Adrenal gland (tissue), 12 donors: ENCODE measurements around the gene CLMN. TPM values are rescaled to one million over a fixed set of nuclear protein-coding genes. Genes with fewer than 3 reads are reported as not detected.

Experiments used
- DNase-seq, 7 donors: peaks; one replicate each; pipeline ENCODE4 v3.0.0-alpha.2; 2019 to 2020
- H3K27ac ChIP-seq, 5 donors: fragments of 200-600 bp; sonication (generic) in 4 of 5; 1 replicate in 3 of 5; 2 replicates in 2 of 5; pipeline versions ENCODE4 v1.5.1 to v1.8.0; 2016 to 2020; ENCODE audit warnings: mild to moderate bottlenecking in 1 of 5
- H3K27me3 ChIP-seq: fragments of 200-600 bp; 2 replicates; pipeline ENCODE4 v1.8.0; 2021
- H3K36me3 ChIP-seq, 2 donors: fragments of 200-600 bp; replicated peaks in 1 of 2; 1 replicate in 1 of 2; 2 replicates in 1 of 2; pipeline versions ENCODE4 v1.5.1 to v1.8.0; 2018 to 2022
- H3K4me1 ChIP-seq, 2 donors: fragments of 200-600 bp; replicated peaks in 1 of 2; 1 replicate in 1 of 2; 2 replicates in 1 of 2; pipeline versions ENCODE4 v1.5.1 to v1.8.0; 2018 to 2021
- H3K4me3 ChIP-seq, 4 donors: fragments of 200-600 bp; sonication (generic) in 3 of 4; one replicate each; pipeline ENCODE4 v1.5.1; 2016 to 2018
- H3K9me3 ChIP-seq, 3 donors: fragments of 200-600 bp; sonication (generic) in 1 of 3; replicated peaks in 1 of 3; 1 replicate in 2 of 3; 2 replicates in 1 of 3; pipeline versions ENCODE4 v1.5.1 to v1.8.0; 2016 to 2021
- CTCF ChIP-seq, 6 experiments: fragments of 450-650 bp in 4 of 6; fragments of 200-600 bp in 2 of 6; sonication (generic) in 1 of 6; IDR thresholded peaks; 1 replicate in 5 of 6; 2 replicates in 1 of 6; pipeline versions ENCODE4 v1.5.1 to v1.8.0; 2016 to 2021; ENCODE audit warnings: antibody characterized with exemption in 6 of 6, mild to moderate bottlenecking in 2 of 6, moderate library complexity in 1 of 6
- POLR2A ChIP-seq, 2 donors: fragments of 450-650 bp; IDR thresholded peaks; one replicate each; pipeline ENCODE4 v1.6.1; 2017; ENCODE audit warnings: antibody characterized with exemption in 2 of 2, mild to moderate bottlenecking in 2 of 2, moderate library complexity in 1 of 2
- WGBS, 4 donors: extraction: QIAGEN DNeasy Blood & Tissue Kit in 2 of 4; methylation state at CpG; one replicate each; pipeline versions ENCODE4 v1.1.5 to v1.1.7; 2013 to 2017; 5-methylcytosine and 5-hydroxymethylcytosine counted together
- intact Hi-C, 2 donors: fragments of 100-400 bp; cut with DNase I; formaldehyde crosslinking; loops; one replicate each; pipeline versions ENCODE4 v1.14.1 to v1.15.0; 2022 to 2023
- polyA plus RNA-seq, 3 donors: library from polyadenylated mRNA; stranded (reverse); fragments of 200-250 nt in 2 of 3; fragments of 350-450 nt in 1 of 3; fragmentation: Illumina TruSeq in 1 of 3; extraction: RNeasy Lipid Tissue Mini Kit (QIAGEN cat#74804) in 1 of 3; gene quantifications; one replicate each; pipeline ENCODE4 v1.2.3, GENCODE V29; 2013 to 2014
- total RNA-seq, 9 donors: library from RNA; depleted of rRNA in 4 of 9; stranded (reverse); fragments of >200 nt in 4 of 9; fragments of 120-200 nt in 1 of 9; fragmentation: NEBNext Ultra II Directional in 1 of 9; extraction: Animal tissue kit (Norgen Biotek cat#: 25700) in 1 of 9; gene quantifications; one replicate each; pipeline versions ENCODE4 v1.1.0 to v1.2.4, GENCODE V29; 2013 to 2023
- donor health status: healthy with polysubstance abuse.
- donor health status: Bipolar disorder and iron deficiency.
- donor health status: DM: yes; HTN: yes; CAD: no.
- donor health status: DM: no; HTN: no; CAD: no.
- donor health status: DM: no; HTN: no; CAD: no.
- donor health status: DM: yes; HTN: yes; CAD: no.

CLMN gene
- total and polyA plus RNA-seq, 12 donors, result 2.7 to 9.5 (median 4.9) TPM

GRCh38 chr14:95256002-95256775 is 63.5 kb downstream of the CLMN start:
- intact Hi-C loops, result no loop called here
- Histone ChIP-seq H3K36me3 (no peaks in the 10 kb centered on the region), H3K4me3 (no peak overlapping the region), H3K27me3 (no peaks in the 10 kb centered on the region), H3K4me1 (no peaks in the 10 kb centered on the region), H3K9me3 (no peaks in the 10 kb centered on the region), H3K27ac (no peak overlapping the region)
- WGBS, 4 donors, result 81 to 84% (median 83%) methylated on average over 15 of the region's 15 CpGs
- TF ChIP-seq POLR2A (IDR thresholded peaks at IDR 0.05) (no peak), CTCF (IDR thresholded peaks at IDR 0.05) (no peak)
- DNase-seq, result peak in 1 of 7 donors; percentile 23

DNA sequence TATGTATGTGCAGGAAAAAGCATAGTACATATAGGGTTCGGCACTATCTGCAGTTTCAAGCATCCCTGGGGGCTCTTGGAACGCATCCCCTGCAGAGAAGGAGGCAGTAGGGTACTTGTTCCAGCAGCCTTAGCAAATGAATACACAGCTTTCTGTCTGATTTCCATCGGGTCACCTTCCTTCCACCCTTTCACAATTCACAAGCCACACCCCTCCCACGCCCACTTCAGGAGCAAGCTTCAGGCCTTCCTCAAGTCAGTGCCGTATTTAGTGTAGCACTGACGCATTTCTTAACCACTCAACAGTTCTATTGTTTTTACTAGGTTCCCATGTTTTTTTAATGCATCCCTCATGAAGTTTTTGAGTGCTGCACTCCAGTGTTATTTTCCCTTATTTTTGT is 64.2 kb downstream of the CLMN start:
- Histone ChIP-seq H3K9me3 (no peaks in the 10 kb centered on the region), H3K27ac (no peak overlapping the region), H3K36me3 (no peaks in the 10 kb centered on the region), H3K27me3 (no peaks in the 10 kb centered on the region), H3K4me3 (no peak overlapping the region), H3K4me1 (no peaks in the 10 kb centered on the region)
- TF ChIP-seq POLR2A (IDR thresholded peaks at IDR 0.05) (no peak), CTCF (IDR thresholded peaks at IDR 0.05) (no peak)
- DNase-seq, result peak in 2 of 7 donors; percentile 22 to 47
- intact Hi-C loops, result no loop called here
- 42 to 65% (median 55%) methylated on average over 6 of the region's 6 CpGs for WGBS, 4 donors

GRCh38 chr14:95255013-95255412 is 64.7 kb downstream of the CLMN start:
- Histone ChIP-seq H3K4me1 (no peaks in the 10 kb centered on the region), H3K27me3 (no peaks in the 10 kb centered on the region), H3K9me3 (no peaks in the 10 kb centered on the region), H3K4me3 (no peak overlapping the region), H3K27ac (no peak overlapping the region), H3K36me3 (no peaks in the 10 kb centered on the region)
- TF ChIP-seq POLR2A (IDR thresholded peaks at IDR 0.05) (no peak), CTCF (IDR thresholded peaks at IDR 0.05) (no peak)
- intact Hi-C loops, result no loop called here
- 83 to 94% (median 87%) methylated on average over 4 of the region's 4 CpGs for WGBS, 4 donors
- DNase-seq, result no peak

DNA sequence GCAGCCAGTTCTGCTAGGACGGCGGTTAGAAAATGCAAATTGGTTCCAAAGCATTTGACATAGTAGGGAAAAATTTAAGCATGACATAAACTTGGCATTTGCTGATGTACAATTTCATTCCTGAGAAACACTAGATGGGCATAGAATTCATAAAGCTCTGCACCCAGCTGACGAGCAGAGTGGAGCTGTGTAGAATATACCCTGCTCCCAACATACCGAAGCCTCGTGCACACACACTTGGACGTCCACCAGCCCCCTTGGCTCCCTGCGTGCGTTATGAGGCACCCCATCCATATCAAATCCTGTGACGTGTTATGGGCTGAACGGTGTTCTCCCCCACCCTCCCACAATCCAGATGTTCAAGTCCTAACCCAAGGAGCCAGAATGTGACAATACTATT is 65.4 kb downstream of the CLMN start:
- Histone ChIP-seq H3K9me3 (no peaks in the 10 kb centered on the region), H3K27ac (no peak overlapping the region), H3K4me3 (no peak overlapping the region), H3K27me3 (no peaks in the 10 kb centered on the region), H3K4me1 (no peaks in the 10 kb centered on the region), H3K36me3 (no peaks in the 10 kb centered on the region)
- DNase-seq, result peak in 1 of 7 donors; percentile 24
- TF ChIP-seq CTCF (IDR thresholded peaks at IDR 0.05) (no peak), POLR2A (IDR thresholded peaks at IDR 0.05) (no peak)
- intact Hi-C loops, result no loop called here
- 84 to 89% (median 86%) methylated on average over 9 to 10 of the region's 10 CpGs for WGBS, 4 donors
